GM23248 (cell line): ENCODE data around the gene CAMTA1.

Source experiments
- EZH2 ChIP-seq: fragments of 200-600 bp; sonication (generic); IDR thresholded peaks from 2 replicates; pipeline ENCODE4 v1.6.1; 2018; ENCODE audit warnings: antibody characterized with exemption, mild to moderate bottlenecking; ENCODE audit not compliant: insufficient read depth, poor library complexity, severe bottlenecking
- EZH2phosphoT487 ChIP-seq: fragments of 200-600 bp; sonication (generic); IDR thresholded peaks from 2 replicates; pipeline ENCODE4 v1.6.1; 2018; ENCODE audit warnings: antibody characterized with exemption, moderate library complexity, mild to moderate bottlenecking, low read depth; ENCODE audit not compliant: insufficient read depth

- TF ChIP-seq EZH2 (no peak), EZH2phosphoT487 (no peak)
Measured at GRCh38 chr1:7769673-7770412, 984.6 kb downstream of the CAMTA1 start.
